Adipose tissue (tissue), 3 donors: ENCODE data around the gene FREM1. TPM values are rescaled to one million over a fixed set of nuclear protein-coding genes. Genes with fewer than 3 reads are reported as not detected.

Experiments used
- H3K27ac ChIP-seq: one replicate; pipeline ENCODE4 v1.5.1; 2013; ENCODE audit warnings: low read depth, low read length
- WGBS, 3 donors: extraction: QIAGEN DNeasy Blood & Tissue Kit; methylation state at CpG; one replicate each; pipeline ENCODE4 v1.1.7; 2013; 5-methylcytosine and 5-hydroxymethylcytosine counted together
- polyA plus RNA-seq, 3 donors: library from polyadenylated mRNA; stranded (reverse); fragments of 200-250 nt; gene quantifications; one replicate each; pipeline ENCODE4 v1.2.3, GENCODE V29; 2013
- donor health status: healthy with polysubstance abuse.
- donor health status: Bipolar disorder and iron deficiency.
- donor health status: healthy.

The FREM1 gene, protein sequence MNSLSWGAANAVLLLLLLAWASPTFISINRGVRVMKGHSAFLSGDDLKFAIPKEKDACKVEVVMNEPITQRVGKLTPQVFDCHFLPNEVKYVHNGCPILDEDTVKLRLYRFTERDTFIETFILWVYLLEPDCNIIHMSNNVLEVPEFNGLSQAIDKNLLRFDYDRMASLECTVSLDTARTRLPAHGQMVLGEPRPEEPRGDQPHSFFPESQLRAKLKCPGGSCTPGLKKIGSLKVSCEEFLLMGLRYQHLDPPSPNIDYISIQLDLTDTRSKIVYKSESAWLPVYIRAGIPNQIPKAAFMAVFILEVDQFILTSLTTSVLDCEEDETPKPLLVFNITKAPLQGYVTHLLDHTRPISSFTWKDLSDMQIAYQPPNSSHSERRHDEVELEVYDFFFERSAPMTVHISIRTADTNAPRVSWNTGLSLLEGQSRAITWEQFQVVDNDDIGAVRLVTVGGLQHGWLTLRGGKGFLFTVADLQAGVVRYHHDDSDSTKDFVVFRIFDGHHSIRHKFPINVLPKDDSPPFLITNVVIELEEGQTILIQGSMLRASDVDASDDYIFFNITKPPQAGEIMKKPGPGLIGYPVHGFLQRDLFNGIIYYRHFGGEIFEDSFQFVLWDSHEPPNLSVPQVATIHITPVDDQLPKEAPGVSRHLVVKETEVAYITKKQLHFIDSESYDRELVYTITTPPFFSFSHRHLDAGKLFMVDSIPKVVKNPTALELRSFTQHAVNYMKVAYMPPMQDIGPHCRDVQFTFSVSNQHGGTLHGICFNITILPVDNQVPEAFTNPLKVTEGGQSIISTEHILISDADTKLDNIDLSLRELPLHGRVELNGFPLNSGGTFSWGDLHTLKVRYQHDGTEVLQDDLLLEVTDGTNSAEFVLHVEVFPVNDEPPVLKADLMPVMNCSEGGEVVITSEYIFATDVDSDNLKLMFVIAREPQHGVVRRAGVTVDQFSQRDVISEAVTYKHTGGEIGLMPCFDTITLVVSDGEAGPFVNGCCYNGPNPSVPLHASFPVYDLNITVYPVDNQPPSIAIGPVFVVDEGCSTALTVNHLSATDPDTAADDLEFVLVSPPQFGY (N-terminal part only)
- polyA plus RNA-seq = 1 to 10 TPM; 1.3 to 3.7 (median 1.7) TPM

DNA sequence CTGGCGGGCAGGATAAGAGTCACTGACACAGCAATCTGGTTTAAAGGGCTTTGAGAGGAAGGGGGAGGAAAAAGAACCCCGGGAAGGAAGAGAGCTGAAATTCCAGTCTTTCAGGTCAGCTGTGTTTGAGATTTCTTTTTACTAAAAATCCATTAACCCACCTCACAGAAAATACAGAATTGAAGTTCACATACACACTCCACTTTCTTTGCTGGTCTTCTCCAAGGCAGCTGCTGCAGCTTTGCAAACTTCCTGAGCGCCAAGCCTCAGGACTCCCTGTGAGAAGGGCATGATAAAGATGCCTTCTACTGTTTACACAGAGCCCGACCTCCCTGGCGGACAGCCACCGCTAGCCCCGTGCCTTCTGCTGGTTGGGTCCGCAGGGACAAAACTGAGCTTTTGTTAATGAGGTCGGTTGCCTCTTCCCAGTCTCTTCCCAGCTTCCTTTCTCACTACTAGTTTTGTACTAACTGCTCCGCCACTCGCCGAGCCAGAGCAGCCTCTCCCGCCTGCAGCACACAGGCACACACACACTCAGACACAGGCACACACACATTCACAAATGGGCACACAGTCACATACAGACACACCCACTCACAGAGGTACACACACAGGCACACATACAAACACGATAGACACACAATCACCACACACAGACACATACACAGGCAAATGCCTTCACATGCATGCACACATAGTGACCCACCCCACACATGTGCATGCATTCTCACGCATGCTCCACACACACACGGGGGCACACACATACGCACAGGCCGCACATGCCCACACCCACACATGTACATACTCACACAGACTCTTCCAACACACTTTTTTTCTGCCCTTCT lies at the start of gene FREM1:
Gene FREM1, minus strand, starts transcription at position 468 of the 845 bp plus-strand sequence. CDS start 41,451 bp downstream, outside the sequence.
- 16 to 33% (median 21%) methylated on average over 18 of the region's 18 CpGs for WGBS, 3 donors

DNA sequence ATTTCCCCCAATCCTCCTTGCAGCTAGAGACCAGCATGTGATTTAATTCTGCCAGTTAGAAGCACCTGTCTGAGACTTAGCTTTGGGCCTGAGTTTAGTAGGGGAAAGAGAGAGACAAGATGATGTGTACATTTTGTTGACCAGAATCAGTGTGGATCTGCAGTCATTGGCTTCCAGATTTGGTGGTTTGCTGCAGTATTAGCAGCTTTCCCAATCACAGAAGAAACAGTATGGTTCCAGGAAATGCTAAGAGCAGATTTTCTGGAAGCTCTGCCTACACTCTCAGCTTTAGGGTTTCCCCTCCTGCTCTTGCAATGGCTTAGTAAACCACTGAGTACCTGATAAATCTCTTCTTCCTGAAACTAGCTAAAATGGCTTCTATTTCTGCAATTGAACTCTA lies 48.8 kb upstream of the FREM1 start:
- H3K27ac ChIP-seq = no peak overlapping the region

More for the DNA sequence above, at the start of gene FREM1:
- H3K27ac ChIP-seq = no peak within 1 kb of the TSS

DNA sequence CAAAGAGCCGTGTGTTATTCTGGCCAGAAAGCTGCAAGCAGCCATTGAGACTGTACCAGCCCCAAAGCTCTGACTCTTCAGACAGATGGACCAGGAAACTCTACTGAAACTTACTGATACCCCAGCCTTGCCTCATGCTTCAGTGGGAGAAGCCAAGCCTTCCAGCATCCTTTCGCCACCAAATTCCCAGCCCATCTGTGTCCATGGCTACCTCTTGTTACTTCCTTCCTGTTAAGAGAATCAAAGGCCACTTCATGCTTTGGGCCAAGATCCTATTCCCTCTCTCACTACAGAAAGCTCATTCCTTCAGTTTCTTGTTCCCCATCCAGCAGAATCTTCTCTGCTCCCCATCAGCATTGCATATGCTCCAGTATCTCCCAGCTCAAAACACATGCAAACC lies 46.9 kb upstream of the FREM1 start:
- H3K27ac ChIP-seq = no peak overlapping the region
- WGBS, 3 donors = 36 to 87% (median 48%) methylated on average over 2 of the region's 2 CpGs

DNA sequence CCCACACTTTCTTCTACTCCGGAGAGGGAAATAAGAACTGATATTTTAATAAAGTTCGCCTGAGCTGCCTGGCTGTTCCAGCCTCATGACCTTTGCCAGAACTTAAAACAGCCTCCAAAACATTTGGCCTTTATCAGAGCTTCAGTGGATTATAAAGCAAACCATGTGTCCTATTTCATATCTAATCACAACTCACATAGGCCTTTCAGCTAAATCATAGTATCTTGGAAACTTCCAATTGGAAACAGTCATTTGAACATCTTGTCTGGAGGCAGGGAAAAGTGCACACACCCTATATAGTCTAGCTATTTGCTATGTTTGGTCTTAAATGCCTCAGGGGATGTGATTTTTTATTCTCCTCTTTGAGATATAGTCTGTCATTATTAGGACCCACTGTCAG lies 46.0 kb upstream of the FREM1 start:
- no peak overlapping the region for H3K27ac ChIP-seq
- 57 to 90% (median 62%) methylated on average over 2 of the region's 2 CpGs for WGBS, 3 donors

DNA sequence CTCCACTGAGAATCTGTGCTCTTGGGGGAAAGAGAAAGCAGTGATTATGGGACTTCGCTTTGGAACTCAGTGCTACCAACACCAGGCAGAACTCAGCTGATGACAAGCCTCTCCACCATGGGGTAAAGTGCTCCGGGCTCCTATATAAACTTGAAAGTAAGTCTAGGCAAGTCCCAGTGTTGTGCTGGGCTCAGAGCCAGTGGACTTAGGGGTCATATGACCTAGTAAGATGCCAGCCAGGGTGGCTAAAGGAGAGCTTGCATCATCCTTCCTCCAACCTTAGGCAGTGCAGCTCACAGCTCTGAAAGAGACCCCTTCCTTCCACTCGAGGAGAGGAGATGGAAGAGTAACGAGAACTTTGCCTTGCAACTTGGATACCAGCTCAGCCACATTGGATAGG lies 35.1 kb upstream of the FREM1 start:
- WGBS, 3 donors = 86 to 94% (median 89%) methylated on average over 4 of the region's 4 CpGs

DNA sequence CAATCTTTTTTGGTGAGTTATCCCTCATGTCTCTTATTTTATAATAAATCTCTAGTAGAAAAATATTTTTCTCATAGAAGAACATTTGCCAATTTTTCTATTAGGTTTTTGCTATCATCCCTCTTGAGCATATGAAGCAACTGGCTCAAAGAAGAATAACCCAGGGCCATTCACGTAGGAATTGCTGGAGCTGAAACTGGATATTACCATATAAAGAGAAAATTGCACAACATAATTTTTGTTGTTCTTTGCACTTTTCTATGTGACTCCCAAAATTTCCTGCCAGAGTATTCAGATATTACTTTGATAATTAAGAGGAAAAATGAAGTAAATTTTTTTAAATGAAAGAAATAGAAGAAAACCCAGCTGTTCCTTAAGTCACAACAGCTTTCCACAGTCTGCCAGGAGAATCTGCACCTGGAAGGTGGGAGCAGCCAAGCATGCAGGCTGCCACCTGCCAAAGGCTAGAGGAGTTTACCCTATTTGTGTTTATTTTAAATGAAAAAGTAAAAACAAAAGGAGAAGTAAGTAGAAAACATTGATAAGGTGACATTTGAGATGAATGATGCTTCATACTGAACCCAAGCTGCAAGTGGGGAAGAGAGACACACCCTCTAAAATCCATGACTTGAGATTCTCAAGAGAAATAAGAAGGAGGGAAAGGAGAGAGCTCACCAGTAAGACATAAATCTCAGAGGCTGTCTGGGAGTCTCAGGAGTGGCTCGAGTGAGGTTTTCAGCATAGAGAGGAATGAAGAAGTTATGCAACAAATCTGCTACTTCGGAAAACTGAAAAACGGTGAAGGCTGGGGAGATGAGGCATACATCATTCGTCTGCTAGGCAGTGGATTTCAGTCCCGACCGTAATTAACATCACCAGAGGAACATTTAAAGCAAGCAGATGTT lies 31.5 kb upstream of the FREM1 start:
- H3K27ac ChIP-seq = no peak overlapping the region

More for the DNA sequence above, 35.1 kb upstream of the FREM1 start:
- H3K27ac ChIP-seq = no peak overlapping the region

DNA sequence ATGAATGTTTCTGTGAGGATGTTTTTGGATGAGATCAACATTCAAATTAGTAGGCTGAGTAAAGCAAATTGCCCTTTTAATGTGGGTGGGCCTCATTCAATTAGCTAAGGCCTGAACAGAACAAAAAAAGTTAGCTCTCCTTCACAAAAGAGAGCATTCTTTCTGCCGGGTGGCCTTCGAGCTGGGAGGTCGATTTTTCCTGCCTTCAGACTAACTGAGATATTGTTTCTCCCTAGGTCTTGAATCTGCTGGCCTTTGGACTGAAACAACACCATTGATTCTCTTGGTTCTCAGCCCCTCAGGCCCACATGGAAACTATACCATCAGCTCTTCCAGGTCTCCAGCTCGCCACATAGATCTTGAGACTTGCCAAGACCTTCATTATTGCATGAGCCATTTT lies 29.1 kb upstream of the FREM1 start:
- no peak overlapping the region for H3K27ac ChIP-seq
- WGBS, 3 donors = 81 to 92% (median 82%) methylated on average over 4 of the region's 4 CpGs

More for the DNA sequence above, 31.5 kb upstream of the FREM1 start:
- 40 to 55% (median 51%) methylated on average over 7 of the region's 7 CpGs for WGBS, 3 donors

DNA sequence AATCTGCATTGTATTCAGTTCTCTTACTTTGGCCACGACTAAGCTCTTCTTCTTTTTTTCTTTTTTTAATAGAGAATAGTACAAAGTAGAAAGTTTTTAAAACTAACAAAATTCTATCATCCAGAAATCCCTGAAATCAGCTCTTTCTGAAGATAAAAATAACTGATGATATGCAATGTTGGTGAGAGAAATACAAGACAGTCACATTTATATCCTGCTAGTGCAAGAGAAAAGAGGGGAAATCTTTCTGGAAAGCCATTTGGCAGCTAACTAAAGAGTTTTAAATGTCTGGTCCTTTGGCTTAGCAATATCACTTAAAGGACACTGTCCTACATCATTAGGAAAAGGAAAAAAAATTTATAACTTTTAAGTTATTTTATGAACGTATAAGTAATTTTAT lies 27.0 kb upstream of the FREM1 start:
- H3K27ac ChIP-seq = no peak overlapping the region
- WGBS, 3 donors = 57 to 83% (median 66%) methylated on average over 2 of the region's 2 CpGs

DNA sequence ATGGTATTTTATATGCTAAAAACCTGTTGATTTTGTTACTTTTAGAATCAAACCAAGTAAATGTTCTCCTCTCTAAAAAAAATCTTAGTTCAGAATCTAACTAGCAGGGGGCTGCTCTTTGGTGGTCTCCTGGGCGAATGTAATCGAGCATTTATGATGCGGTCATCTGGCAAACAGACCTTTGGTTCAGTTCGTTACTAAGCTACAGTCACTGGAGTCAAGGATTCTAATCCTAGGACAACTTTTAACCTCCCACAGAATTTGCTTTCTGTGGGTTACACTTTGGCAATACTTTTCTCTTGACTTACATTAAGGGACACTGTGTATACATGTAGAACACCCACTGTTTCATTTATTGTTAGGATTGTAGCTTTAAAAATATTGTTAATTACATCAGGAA lies 26.3 kb upstream of the FREM1 start:
- H3K27ac ChIP-seq = no peak overlapping the region

DNA sequence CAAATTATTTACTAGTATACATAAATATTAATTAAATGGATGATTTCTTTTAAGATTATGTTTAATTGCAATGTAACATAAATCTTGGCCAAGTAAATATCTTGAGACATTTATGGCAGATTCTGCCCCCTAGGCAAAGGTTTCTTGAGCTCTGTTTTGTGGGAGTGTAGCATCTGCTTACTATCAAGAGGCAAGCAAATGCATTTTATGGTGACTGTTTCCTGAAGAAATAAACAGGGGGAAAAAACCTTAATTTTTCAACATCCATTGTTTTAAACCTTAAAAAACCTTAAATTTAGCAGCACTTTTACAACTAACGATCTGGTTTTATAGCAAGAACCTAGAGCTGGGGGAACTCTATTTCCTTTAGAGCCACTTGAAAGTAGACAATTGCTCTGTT lies 25.7 kb upstream of the FREM1 start:
- no peak overlapping the region for H3K27ac ChIP-seq
- 59 to 86% (median 72%) methylated on average over 1 of the region's 1 CpG for WGBS, 3 donors

More for the DNA sequence above, 26.3 kb upstream of the FREM1 start:
- WGBS, 3 donors = 65 to 84% (median 73%) methylated on average over 4 of the region's 4 CpGs

DNA sequence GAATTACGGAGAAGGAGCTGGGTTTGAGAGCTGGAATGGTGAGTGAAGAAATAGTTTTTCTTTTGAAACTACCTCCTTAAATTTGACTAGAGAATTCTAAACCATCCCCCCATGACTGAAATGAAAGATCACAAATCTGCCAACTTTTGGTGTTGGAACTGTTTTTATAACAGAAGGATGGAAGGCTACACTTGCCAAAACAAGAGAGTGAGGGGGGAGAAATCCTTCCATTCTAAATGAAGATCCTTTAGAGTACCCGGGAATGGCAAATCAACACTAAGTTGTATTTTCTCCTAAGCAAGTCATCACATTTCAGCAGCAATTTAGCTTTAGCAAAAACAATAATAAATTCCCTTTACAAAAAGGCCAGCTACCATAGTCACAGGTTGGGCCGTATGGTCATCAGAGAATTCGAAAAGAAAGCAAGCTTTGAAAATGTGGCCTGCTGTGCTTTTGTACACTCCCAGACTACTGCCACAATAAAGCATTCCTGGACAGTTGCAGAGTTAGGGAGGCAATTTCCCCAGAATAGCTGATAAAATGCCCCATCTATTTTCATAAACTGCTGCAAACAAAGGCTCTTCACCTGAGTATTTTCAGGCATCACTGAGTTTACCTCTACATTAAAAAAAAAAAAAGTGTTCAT lies 25.0 kb upstream of the FREM1 start:
- no peak overlapping the region for H3K27ac ChIP-seq
- WGBS, 3 donors = 60 to 85% (median 63%) methylated on average over 4 of the region's 4 CpGs

DNA sequence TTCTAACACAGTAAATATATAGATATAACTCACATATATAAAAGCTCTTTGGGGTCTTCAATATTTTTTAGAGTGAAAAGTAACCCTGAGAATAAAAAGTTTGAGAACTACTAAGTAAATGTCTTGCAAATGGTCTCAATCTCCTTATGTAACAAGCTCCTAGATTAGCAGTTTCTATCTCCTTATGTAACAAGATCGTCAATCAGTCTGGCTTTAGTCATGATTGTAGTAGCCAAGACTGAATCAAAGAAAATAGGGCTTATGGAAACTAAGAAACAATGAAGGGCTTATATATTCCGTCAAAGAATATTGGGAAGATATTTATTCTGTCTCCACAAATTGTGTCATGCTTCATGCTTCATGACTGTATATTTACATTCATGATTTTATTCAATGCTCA lies 22.4 kb upstream of the FREM1 start:
- H3K27ac ChIP-seq = no peak overlapping the region
- 58 to 74% (median 62%) methylated on average over 2 of the region's 2 CpGs for whole genome bisulfite sequencing, 3 donors

DNA sequence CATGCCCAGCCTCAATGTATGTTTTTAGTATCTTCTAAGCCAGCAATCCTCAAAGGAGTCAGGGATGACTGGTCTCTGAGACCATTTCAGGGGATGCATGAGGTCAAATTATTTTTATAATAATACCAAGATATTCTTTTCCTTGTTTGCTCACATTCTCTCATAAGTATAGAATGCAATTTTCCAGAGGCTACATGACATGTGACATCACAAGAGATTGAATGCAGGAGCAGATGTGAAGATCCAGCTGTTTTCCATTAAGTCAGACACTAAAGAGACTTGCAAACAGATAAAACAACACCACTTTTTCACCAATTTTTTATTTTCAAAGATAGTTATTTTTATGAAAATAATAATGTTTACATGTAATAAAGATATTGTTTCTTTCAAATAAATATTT lies 22.0 kb upstream of the FREM1 start:
- H3K27ac ChIP-seq = no peak overlapping the region

DNA sequence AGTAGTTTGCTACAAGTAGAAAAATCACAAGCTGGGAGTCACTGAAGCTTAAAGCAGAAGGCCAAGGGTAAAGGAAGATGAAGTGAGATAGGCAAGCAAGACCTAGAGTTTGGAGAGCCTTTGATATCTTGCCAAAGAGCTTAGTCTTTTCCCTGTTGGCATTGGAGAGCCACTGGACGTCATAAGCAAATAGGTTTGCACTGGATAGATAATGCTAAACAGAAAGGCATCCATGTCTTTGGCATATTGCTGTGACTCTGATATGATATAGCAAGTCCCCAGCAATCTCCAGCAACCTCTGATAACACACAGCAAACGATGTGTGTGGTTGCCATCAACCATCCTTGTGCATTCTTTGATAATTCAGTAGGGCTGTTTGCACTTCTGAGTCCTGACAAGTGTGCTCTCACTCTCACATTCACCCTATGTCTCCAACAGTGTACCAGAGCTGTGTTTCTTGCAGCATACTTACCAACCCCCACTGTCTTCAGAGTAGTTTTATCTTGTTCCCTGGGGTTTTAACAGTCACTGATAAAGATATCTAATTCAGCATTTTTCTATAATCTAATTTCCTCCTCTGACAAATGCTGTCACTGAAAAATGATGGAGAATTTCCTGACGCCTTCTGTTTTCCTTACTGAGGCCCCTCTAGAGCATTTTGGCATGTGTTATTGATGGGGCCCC lies 16.9 kb upstream of the FREM1 start:
- H3K27ac ChIP-seq = no peak overlapping the region
- WGBS, 3 donors = 33 to 49% (median 38%) methylated on average over 3 of the region's 3 CpGs

DNA sequence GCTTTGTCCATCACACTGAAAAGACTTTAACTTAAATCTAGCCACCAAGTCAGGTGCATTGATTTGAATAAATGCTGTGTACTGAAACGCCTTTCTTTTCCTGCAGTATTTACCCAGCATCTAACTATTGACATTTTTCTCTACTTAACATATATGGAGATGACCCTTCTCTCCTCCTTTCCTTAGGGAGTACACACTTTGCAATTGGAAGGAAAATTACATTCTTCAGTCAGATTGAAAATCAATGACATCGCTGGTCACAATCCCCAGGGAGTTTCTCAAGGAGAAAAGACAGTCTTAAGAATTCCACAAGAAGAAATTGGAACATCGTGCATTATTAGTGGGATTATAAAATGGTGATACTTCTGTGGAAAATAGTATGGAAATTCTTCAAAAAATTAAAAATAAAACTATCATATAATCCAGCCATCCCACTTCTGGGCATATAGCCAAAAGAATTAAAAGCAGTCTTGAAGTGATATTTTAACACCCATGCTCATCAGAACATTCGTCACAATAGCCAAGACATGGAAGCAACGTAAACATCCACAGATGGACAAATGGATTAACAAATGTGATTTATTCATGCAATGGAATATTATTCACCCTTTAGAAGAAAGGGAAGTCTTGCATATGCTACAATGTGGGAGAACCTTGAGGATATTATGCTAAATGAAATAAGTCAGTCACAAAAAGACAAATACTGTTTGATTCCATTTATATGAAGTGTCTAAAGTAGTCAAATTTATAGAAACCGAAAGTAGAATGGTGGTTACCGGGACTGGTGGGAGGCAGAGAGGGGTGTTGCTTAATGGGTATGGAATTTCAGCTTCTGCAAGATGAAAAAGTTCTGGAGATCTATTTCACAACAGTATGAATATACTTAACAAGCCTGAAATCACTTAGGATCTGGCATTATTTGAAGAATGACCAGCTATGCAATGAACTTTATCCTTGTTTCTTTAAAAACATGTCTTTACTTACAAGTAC lies 14.3 kb upstream of the FREM1 start:
- WGBS, 3 donors = 56 to 77% (median 58%) methylated on average over 7 of the region's 7 CpGs
- H3K27ac ChIP-seq = no peak overlapping the region
